K562 (cell line): Measurements from ENCODE around the gene SIAE. TPM values are rescaled to one million over a fixed set of nuclear protein-coding genes. Genes with fewer than 3 reads are reported as not detected.

ENCODE experiments used
- ATAC-seq: fragments of 200-7000 bp; cut with Tn5 transposase; 3 replicates; pipeline ENCODE4 v1.9.1; 2020; ENCODE audit warnings: moderate library complexity
- BruUV-seq: library from RNA; stranded (reverse); fragments of 400-500 nt; replicated peaks from 2 replicates; lab custom pipeline; 2021; lab: Mats Ljungman, UMichigan
- CTCF ChIA-PET: fragments of 300-600 bp; formaldehyde crosslinking; extraction: SDS; loops from one replicate; lab custom pipeline; 2021; ENCODE audit warnings: low intra/inter-chr PET ratio; lab: Yijun Ruan, JAX
- POLR2A ChIA-PET: fragments of 300-600, 350-650 bp; sonication (Branson Sonifier 250); formaldehyde crosslinking; extraction: SDS; loops from one replicate; lab custom pipeline; 2021; ENCODE audit warnings: antibody characterized with exemption, inconsistent platforms; lab: Yijun Ruan, JAX
- DNase-seq, 4 experiments: peaks; one replicate each; pipeline versions ENCODE4 v3.0.0 to v3.0.0-alpha.2; 2011 to 2018; ENCODE audit warnings: low spot score in 3 of 4, mixed read lengths in 3 of 4; ENCODE audit errors: extremely low read depth in 1 of 4
- FAIRE-seq: peaks from 2 replicates; lab custom pipeline; 2011; peaks lifted over from hg19 to GRCh38; lab: Jason Lieb, UNC
- H2AFZ ChIP-seq: 2 replicates; pipeline ENCODE4 v1.6.0; 2011; ENCODE audit warnings: low read depth, low read length, control low read depth, inconsistent platforms
- H3K27ac ChIP-seq: fragments of 200-600 bp; 3 replicates; pipeline ENCODE4 v1.8.0; 2011; ENCODE audit warnings: low read depth, mild to moderate bottlenecking, control low read depth, inconsistent platforms, low read length, moderate library complexity, mixed read lengths; ENCODE audit errors: extremely low read depth
- H3K27me3 ChIP-seq, 2 experiments: fragments of 300-600 bp in 1 of 2; 2 replicates in 1 of 2; 3 replicates in 1 of 2; pipeline versions ENCODE4 v1.6.0 to v1.8.0; 2011; ENCODE audit warnings: inconsistent platforms in 2 of 2, low read length in 2 of 2, mild to moderate bottlenecking in 1 of 2, mixed read lengths in 1 of 2, moderate library complexity in 1 of 2; ENCODE audit not compliant: control insufficient read depth in 2 of 2, insufficient read depth in 2 of 2
- H3K36me3 ChIP-seq: fragments of 300-600 bp; 3 replicates; pipeline ENCODE4 v1.8.0; 2011; ENCODE audit warnings: mild to moderate bottlenecking, low read length, inconsistent platforms; ENCODE audit not compliant: control insufficient read depth, insufficient read depth
- H3K4me1 ChIP-seq, 2 experiments: fragments of 200-600 bp in 1 of 2; replicated peaks in 1 of 2; 2 replicates in 1 of 2; 3 replicates in 1 of 2; pipeline versions ENCODE4 v1.5.1 to v1.8.0; 2011; ENCODE audit warnings: inconsistent platforms in 2 of 2, low read length in 2 of 2, mild to moderate bottlenecking in 1 of 2, mixed read lengths in 1 of 2, moderate library complexity in 1 of 2; ENCODE audit not compliant: control insufficient read depth in 2 of 2, insufficient read depth in 2 of 2
- H3K4me2 ChIP-seq: 2 replicates; pipeline ENCODE4 v1.6.1; 2011; ENCODE audit warnings: low read length, control low read depth, inconsistent platforms, mixed read lengths; ENCODE audit not compliant: insufficient read depth
- H3K4me3 ChIP-seq: fragments of 200-600 bp; sonication (generic), shearing (Covaris generic); 2 replicates; pipeline ENCODE4 v1.5.1; 2016; ENCODE audit warnings: control low read depth, inconsistent platforms
- H3K79me2 ChIP-seq: fragments of 200-600 bp; 3 replicates; pipeline ENCODE4 v1.8.0; 2011; ENCODE audit warnings: low read length, inconsistent platforms; ENCODE audit not compliant: control insufficient read depth, insufficient read depth
- H3K9ac ChIP-seq, 2 experiments: 2 replicates each; pipeline versions ENCODE4 v1.6.0 to v1.6.1; 2011; ENCODE audit warnings: low read depth in 2 of 2, low read length in 2 of 2, control low read depth in 1 of 2, inconsistent platforms in 1 of 2, mild to moderate bottlenecking in 1 of 2, mixed read lengths in 1 of 2; ENCODE audit not compliant: insufficient read depth in 1 of 2
- H3K9me1 ChIP-seq: one replicate; pipeline ENCODE4 v1.6.0; 2011; ENCODE audit warnings: inconsistent platforms, mild to moderate bottlenecking, low read length, moderate library complexity; ENCODE audit not compliant: control insufficient read depth, insufficient read depth
- H3K9me3 ChIP-seq: replicated peaks from 2 replicates; pipeline ENCODE4 v1.5.1; 2011; ENCODE audit warnings: low read depth, low read length, inconsistent platforms; ENCODE audit not compliant: control insufficient read depth, insufficient read depth
- H4K20me1 ChIP-seq: replicated peaks from 2 replicates; pipeline ENCODE4 v1.6.1; 2011; ENCODE audit warnings: low read length, inconsistent platforms, mixed read lengths; ENCODE audit not compliant: control insufficient read depth, insufficient read depth
- ARNT ChIP-seq, 2 experiments: fragments of 450-650 bp; IDR thresholded peaks; 2 replicates each; pipeline ENCODE4 v1.6.1; 2016; ENCODE audit warnings: mild to moderate bottlenecking in 1 of 2
- FOXA3 ChIP-seq, 2 experiments: fragments of 450-650 bp in 1 of 2; sonication (generic) in 1 of 2; formaldehyde crosslinking; IDR thresholded peaks in 1 of 2; conservative IDR thresholded peaks in 1 of 2; 2 replicates each; pipeline versions ENCODE4 v1.4.0 to v1.8.0; 2020 to 2022; ENCODE audit warnings: mild to moderate bottlenecking in 2 of 2, missing genetic modification reagents in 1 of 2
- HBP1 ChIP-seq: fragments of 450-650 bp; formaldehyde crosslinking; IDR thresholded peaks from 2 replicates; pipeline ENCODE4 v1.4.0; 2022; ENCODE audit warnings: missing genetic modification characterization
- HINFP ChIP-seq: fragments of 450-650 bp; conservative IDR thresholded peaks from 2 replicates; pipeline ENCODE4 v1.6.1; 2016; ENCODE audit warnings: missing genetic modification characterization, low read depth, mild to moderate bottlenecking, control low read depth, missing compliant biosample characterization
- HMBOX1 ChIP-seq: sonication (generic); IDR thresholded peaks from 2 replicates; pipeline ENCODE4 v1.6.1; 2016
- IRF1 ChIP-seq: sonication (generic); formaldehyde crosslinking; IDR thresholded peaks from 2 replicates; pipeline ENCODE4 v1.8.0; 2022; ENCODE audit warnings: missing genetic modification reagents, mild to moderate bottlenecking, borderline replicate concordance
- NR4A1 ChIP-seq, 2 experiments: fragments of 250-450 bp in 1 of 2; fragments of 450-650 bp in 1 of 2; sonication (Bioruptor Pico) in 1 of 2; IDR thresholded peaks; 2 replicates each; pipeline versions ENCODE4 v1.4.0 to v1.6.1; 2016 to 2020; ENCODE audit warnings: mild to moderate bottlenecking in 2 of 2, missing compliant biosample characterization in 1 of 2, missing genetic modification characterization in 1 of 2, moderate library complexity in 1 of 2
- POLR2A ChIP-seq: fragments of 450-650 bp; conservative IDR thresholded peaks from 2 replicates; pipeline ENCODE4 v1.6.1; 2016
- POLR2H ChIP-seq: IDR thresholded peaks from 2 replicates; pipeline ENCODE4 v1.6.1; 2016; ENCODE audit warnings: missing genetic modification characterization, low read depth, mild to moderate bottlenecking, control low read depth, missing compliant biosample characterization, moderate library complexity
- SRF ChIP-seq, 2 experiments: fragments of 250-450, 450-650 bp in 1 of 2; sonication (Bioruptor Pico) in 1 of 2; sonication (generic) in 1 of 2; formaldehyde crosslinking; IDR thresholded peaks; 2 replicates each; pipeline versions ENCODE4 v1.5.0 to v1.5.1; 2020 to 2022; ENCODE audit warnings: mild to moderate bottlenecking in 1 of 2, missing genetic modification reagents in 1 of 2
- ZNF174 ChIP-seq: fragments of 250-450 bp; sonication (Bioruptor Pico); IDR thresholded peaks from 2 replicates; pipeline ENCODE4 v1.4.0; 2020; ENCODE audit warnings: mild to moderate bottlenecking
- WGBS: fragments of 100-300 bp; shearing (Covaris generic); methylation state at CpG from one replicate; pipeline ENCODE4 v1.1.6; 2016; ENCODE audit warnings: low coverage, mixed read lengths; ENCODE audit not compliant: insufficient coverage; ENCODE audit errors: missing lambda C conversion rate; 5-methylcytosine and 5-hydroxymethylcytosine counted together
- in situ Hi-C: fragments of 300-500 bp; cut with MboI; formaldehyde crosslinking; loops from 4 replicates; pipeline ENCODE4 v1.15.0; 2018; ENCODE audit warnings: inconsistent platforms, mixed read lengths
- intact Hi-C: fragments of 100-400 bp; cut with micrococcal nuclease; formaldehyde crosslinking; loops from 2 replicates; pipeline ENCODE4 v1.14.2; 2022
- polyA plus RNA-seq, 8 experiments: library from polyadenylated mRNA; depleted of rRNA in 4 of 8; stranded (reverse) in 5 of 8; unstranded in 3 of 8; fragments of >200 nt; fragmentation: Nextera tagmentation in 2 of 8; fragmentation: Illumina TruSeq in 1 of 8; extraction: Ambion mirVana in 2 of 8; extraction: Trizol in 1 of 8; gene quantifications; 2 replicates each; pipeline versions ENCODE4 v1.2.1 to v1.2.3, GENCODE V29; 2011 to 2014; ENCODE audit warnings: inconsistent platforms in 1 of 8, missing spikeins in 1 of 8
- total RNA-seq, 7 experiments: library from RNA; depleted of rRNA in 6 of 7; stranded (reverse); fragments of >200 nt in 6 of 7; fragmentation: Illumina TruSeq in 2 of 7; extraction: Trizol in 2 of 7; gene quantifications; 2 replicates each; pipeline versions ENCODE4 v1.2.1 to v1.2.3, GENCODE V29; 2011 to 2021; ENCODE audit warnings: low replicate concordance in 1 of 7

Gene SIAE
- total and polyA plus RNA-seq, 9 of the 15 experiments (the other 6 are each of a cell fraction or from before 2014, with no cell fraction given), result 0.89 to 9.6 (median 3.7) TPM

- TF ChIP-seq FOXA3 (CRISPR knock-in tag; conservative IDR thresholded peaks at IDR 0.05 in 1 of 2, IDR thresholded peaks at IDR 0.05 in 1 of 2) (peak in 1 of 2 experiments; percentile 39; a peak in 1 of 4 replicates), HMBOX1 (no peak)
- TF ChIP-seq, all 486 proteins: peak for 79
Measured at GRCh38 chr11:124643605-124644425, 29.7 kb downstream of the SIAE start (continued).

- Histone ChIP-seq H3K27ac (peak overlapping the region; percentile 81; the same call in 2 of the 3 replicates), H3K9me1 (no peaks in the 10 kb centered on the region), H3K36me3 (no peaks in the 10 kb centered on the region), H4K20me1 (no peaks in the 10 kb centered on the region), H3K4me2 (peak overlapping the region; percentile 58; the same call in 1 of the 2 replicates), H3K27me3 (no peaks in the 10 kb centered on the region), H3K9me3 (peaks cover 8% of the 10 kb centered on the region; the same call in 1 of the 2 replicates), H3K79me2 (no peaks in the 10 kb centered on the region), H3K4me1 (peaks cover 0 to 35% of the 10 kb centered on the region in 2 experiments; a peak in 4 of 5 replicates), H3K4me3 (no peak overlapping the region), H3K9ac (peak overlapping the region in 1 of 2 experiments; percentile 15; a peak in 2 of 4 replicates), H2AFZ (peak overlapping the region; percentile 96)
- no TSS peak for BruUV-seq
- intact Hi-C loops, result loop anchor here (1.0 to 5.0 kb wide), 2 partner anchors 21 to 226 kb away; partner anchors contain the start of gene TBRG1
- 51% methylated on average over 10 of the region's 10 CpGs for WGBS
- in situ Hi-C loops, result no loop called here
- FAIRE-seq (no peak), DNase-seq (no peak), ATAC-seq (no peak)
- ChIA-PET CTCF (interaction anchor here (0.9 to 2.5 kb wide), 5 partner anchors 151 to 228 kb away, joined by 3 to 35 read pairs (median 5); no protein-coding TSS in a partner anchor), POLR2A (interaction anchor here (0.6 to 1.4 kb wide), 8 partner anchors 12 to 472 kb away, joined by 3 to 4 read pairs (median 3); partner anchors contain the start of gene SPA17)
- no peak for TF ChIP-seq ZNF174
- no peak for TF ChIP-seq SRF (CRISPR knock-in tag; IDR thresholded peaks at IDR 0.05)
- TF ChIP-seq HBP1 (CRISPR knock-in tag), result no peak
- TF ChIP-seq HINFP, result no peak
- no peak for TF ChIP-seq POLR2H (tag)
- TF ChIP-seq POLR2A, result no peak
- no peak for TF ChIP-seq IRF1 (CRISPR knock-in tag)
- no peak for TF ChIP-seq NR4A1 (CRISPR knock-in tag; IDR thresholded peaks at IDR 0.05)
- no peak for TF ChIP-seq NR4A1 (tag; IDR thresholded peaks at IDR 0.05)
- TF ChIP-seq ARNT (IDR thresholded peaks at IDR 0.05), result no peak
Measured at GRCh38 chr11:124643042-124643604, 30.4 kb downstream of the SIAE start.
